Neural crest cell (in vitro differentiated cells): ENCODE results near the gene IRF8. TPM values are rescaled to one million over a fixed set of nuclear protein-coding genes. Genes with fewer than 3 reads are reported as not detected.

Source experiments
- DNase-seq: peaks from one replicate; pipeline ENCODE4 v3.0.0; 2021; ENCODE audit warnings: low read depth, mixed read lengths, low spot score
- H3K27ac Mint-ChIP-seq: one replicate; pipeline ENCODE4 v1.8.0; 2021; ENCODE audit warnings: mild to moderate bottlenecking, mixed read lengths; ENCODE audit not compliant: unreplicated experiment
- H3K27me3 Mint-ChIP-seq: 2 replicates; pipeline ENCODE4 v1.8.0; 2021; ENCODE audit warnings: low read depth, mild to moderate bottlenecking, mixed read lengths
- H3K36me3 Mint-ChIP-seq: 2 replicates; pipeline ENCODE4 v1.8.0; 2021; ENCODE audit warnings: low read depth, mild to moderate bottlenecking, mixed read lengths
- H3K4me1 Mint-ChIP-seq: 2 replicates; pipeline ENCODE4 v1.8.0; 2021; ENCODE audit warnings: mixed read lengths
- H3K4me3 Mint-ChIP-seq: one replicate; pipeline ENCODE4 v1.8.0; 2021; ENCODE audit warnings: mild to moderate bottlenecking, mixed read lengths
- H3K9me3 Mint-ChIP-seq: 2 replicates; pipeline ENCODE4 v1.8.0; 2021; ENCODE audit warnings: mixed read lengths
- CTCF ChIP-seq: fragments of 200-600 bp; sonication (generic); conservative IDR thresholded peaks from 2 replicates; pipeline ENCODE4 v1.5.0; 2021; ENCODE audit warnings: antibody characterized with exemption, mild to moderate bottlenecking
- total RNA-seq: library from RNA; stranded (reverse); gene quantifications from 2 replicates; pipeline ENCODE4 v1.2.1, GENCODE V29; 2021

Gene IRF8
- total RNA-seq, 1 donor from 2014 or later, result 0.19 TPM

DNA sequence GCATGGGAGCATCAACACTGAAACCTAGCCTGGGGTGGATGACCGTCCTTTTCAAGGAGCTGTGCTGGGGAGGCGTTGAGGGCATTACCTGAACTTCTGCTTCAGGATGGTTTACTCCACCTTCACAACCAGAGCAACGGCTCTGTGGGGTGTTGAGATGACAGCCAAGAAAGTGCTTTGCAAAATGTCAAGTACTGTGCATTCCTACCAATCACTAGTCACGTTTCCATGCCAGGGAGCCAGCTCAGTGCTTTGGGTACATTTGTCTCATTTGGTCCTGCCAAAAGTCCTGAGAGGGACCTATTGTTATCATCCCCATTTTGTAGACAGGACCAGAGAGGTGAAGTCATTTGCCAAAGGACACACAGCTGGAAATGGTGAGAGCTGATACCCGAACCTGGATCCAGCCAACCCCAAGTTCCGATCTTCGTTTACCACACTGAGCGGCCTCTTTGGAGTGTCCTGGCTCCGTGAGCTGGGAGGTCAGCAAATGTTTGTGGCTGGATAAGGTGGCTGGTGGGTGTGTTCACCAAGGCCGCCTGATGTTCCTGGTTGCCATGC lies 61.6 kb downstream of the IRF8 start:
- no peak overlapping the region for H3K4me3 Mint-ChIP-seq
- H3K9me3 Mint-ChIP-seq, result no peaks in the 10 kb centered on the region
- no peaks in the 10 kb centered on the region for H3K4me1 Mint-ChIP-seq
- H3K27ac Mint-ChIP-seq, result no peak overlapping the region
- no peak for DNase-seq
- H3K36me3 Mint-ChIP-seq, result no peaks in the 10 kb centered on the region
- TF ChIP-seq CTCF, result no peak
- peaks cover 15% of the 10 kb centered on the region for H3K27me3 Mint-ChIP-seq

- TF ChIP-seq CTCF, result no peak
- no peak for DNase-seq
Measured at GRCh38 chr16:85961988-85962915, 63.3 kb downstream of the IRF8 start.

DNA sequence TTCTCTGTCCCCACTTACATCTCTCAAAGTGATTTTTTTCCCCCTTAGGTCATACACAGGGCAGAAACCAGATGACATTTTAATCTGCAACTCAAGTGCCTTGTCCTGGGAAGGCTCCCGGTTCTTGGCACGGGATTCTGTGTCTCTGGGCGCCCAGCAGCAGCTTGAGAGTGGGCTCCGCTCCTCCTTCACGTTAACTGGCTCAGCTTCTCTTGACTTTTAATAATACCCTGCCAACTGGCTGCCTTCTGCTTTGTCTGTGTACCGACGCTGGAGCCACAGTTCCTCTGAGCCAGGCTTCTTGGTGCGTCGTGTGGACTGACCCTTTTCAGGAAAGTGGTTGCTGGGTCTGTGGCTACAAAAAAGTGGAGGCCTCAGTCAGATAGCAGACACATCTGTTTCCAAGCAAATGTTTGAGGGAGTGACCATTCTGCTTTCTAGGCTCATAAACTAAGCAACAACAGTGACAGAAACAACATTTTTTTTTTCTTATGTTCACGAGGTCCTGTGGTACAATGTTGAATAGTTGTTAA lies 64.9 kb downstream of the IRF8 start:
- Mint-ChIP-seq H3K36me3 (no peaks in the 10 kb centered on the region), H3K9me3 (no peaks in the 10 kb centered on the region), H3K4me3 (no peak overlapping the region), H3K27ac (no peak overlapping the region), H3K4me1 (no peaks in the 10 kb centered on the region), H3K27me3 (peaks cover 37% of the 10 kb centered on the region)
- DNase-seq, result no peak
- no peak for TF ChIP-seq CTCF

More at GRCh38 chr16:85961988-85962915, 63.3 kb downstream of the IRF8 start:
- peaks cover 24% of the 10 kb centered on the region for H3K27me3 Mint-ChIP-seq
- H3K27ac Mint-ChIP-seq, result no peak overlapping the region
- no peaks in the 10 kb centered on the region for H3K4me1 Mint-ChIP-seq
- no peaks in the 10 kb centered on the region for H3K9me3 Mint-ChIP-seq
- no peaks in the 10 kb centered on the region for H3K36me3 Mint-ChIP-seq
- H3K4me3 Mint-ChIP-seq, result no peak overlapping the region

GRCh38 chr16:85965125-85965524 lies 66.2 kb downstream of the IRF8 start:
- Mint-ChIP-seq H3K4me3 (no peak overlapping the region), H3K9me3 (no peaks in the 10 kb centered on the region), H3K27ac (no peak overlapping the region), H3K4me1 (peaks cover 10% of the 10 kb centered on the region), H3K36me3 (no peaks in the 10 kb centered on the region), H3K27me3 (peaks cover 50% of the 10 kb centered on the region)
- TF ChIP-seq CTCF, result no peak
- DNase-seq, result no peak

GRCh38 chr16:85967111-85967510 lies 68.1 kb downstream of the IRF8 start:
- no peak overlapping the region for H3K27ac Mint-ChIP-seq
- H3K4me1 Mint-ChIP-seq, result peaks cover 10% of the 10 kb centered on the region
- peaks cover 55% of the 10 kb centered on the region for H3K27me3 Mint-ChIP-seq
- no peak for TF ChIP-seq CTCF
- DNase-seq, result no peak
- H3K9me3 Mint-ChIP-seq, result no peaks in the 10 kb centered on the region
- H3K36me3 Mint-ChIP-seq, result no peaks in the 10 kb centered on the region
- H3K4me3 Mint-ChIP-seq, result no peak overlapping the region
